DOHH2 (cell line): ENCODE results near the gene RASL10A.

Source experiments
- H3F3A ChIP-seq: fragments of 200-600 bp; sonication (generic), shearing (Covaris generic); 2 replicates; pipeline ENCODE4 v1.6.0; 2016; ENCODE audit warnings: antibody characterized with exemption, mild to moderate bottlenecking; ENCODE audit not compliant: control insufficient read depth, insufficient read depth
- H3K27ac ChIP-seq: fragments of 200-600 bp; sonication (generic); 2 replicates; pipeline ENCODE4 v1.5.1; 2014; ENCODE audit warnings: low read depth, mild to moderate bottlenecking, low read length, moderate library complexity
- H3K27me3 ChIP-seq: fragments of 200-600 bp; sonication (generic); 2 replicates; pipeline ENCODE4 v1.6.1; 2014; ENCODE audit warnings: mild to moderate bottlenecking, low read length, mixed read lengths; ENCODE audit not compliant: control insufficient read depth
- H3K36me3 ChIP-seq: fragments of 200-600 bp; sonication (generic); 2 replicates; pipeline ENCODE4 v1.6.1; 2014; ENCODE audit warnings: mild to moderate bottlenecking, low read length, moderate library complexity, mixed read lengths; ENCODE audit not compliant: control insufficient read depth
- H3K4me1 ChIP-seq: fragments of 200-600 bp; sonication (generic); 2 replicates; pipeline ENCODE4 v1.6.1; 2014; ENCODE audit warnings: mild to moderate bottlenecking, low read length, mixed read lengths; ENCODE audit not compliant: control insufficient read depth
- H3K4me2 ChIP-seq: fragments of 200-600 bp; sonication (generic); 2 replicates; pipeline ENCODE4 v1.6.0; 2014; ENCODE audit warnings: mild to moderate bottlenecking, low read length, moderate library complexity
- H3K4me3 ChIP-seq: fragments of 200-600 bp; sonication (generic); 2 replicates; pipeline ENCODE4 v1.5.1; 2014; ENCODE audit warnings: mild to moderate bottlenecking, low read length, mixed read lengths
- H3K79me2 ChIP-seq: fragments of 200-600 bp; sonication (generic); 2 replicates; pipeline ENCODE4 v1.6.1; 2014; ENCODE audit warnings: mild to moderate bottlenecking, low read length, mixed read lengths; ENCODE audit not compliant: control insufficient read depth
- H3K9me2 ChIP-seq: fragments of 200-600 bp; sonication (generic); replicated peaks from 2 replicates; pipeline ENCODE4 v1.6.1; 2014; ENCODE audit warnings: mild to moderate bottlenecking, low read length, mixed read lengths; ENCODE audit not compliant: control insufficient read depth
- H3K9me3 ChIP-seq: fragments of 200-600 bp; sonication (generic); 2 replicates; pipeline ENCODE4 v1.6.1; 2014; ENCODE audit warnings: antibody characterized with exemption, low read length, mixed read lengths; ENCODE audit not compliant: control insufficient read depth, insufficient read depth
- H4K20me1 ChIP-seq: fragments of 200-600 bp; sonication (generic); 2 replicates; pipeline ENCODE4 v1.6.0; 2014; ENCODE audit warnings: low read depth, mild to moderate bottlenecking, antibody characterized with exemption, low read length, moderate library complexity; ENCODE audit not compliant: control insufficient read depth, insufficient read depth
- EZH2phosphoT487 ChIP-seq: fragments of 200-600 bp; sonication (generic); IDR thresholded peaks from 2 replicates; pipeline ENCODE4 v1.6.1; 2017; ENCODE audit warnings: borderline replicate concordance, mild to moderate bottlenecking, antibody characterized with exemption, low read length, moderate library complexity, mixed read lengths
- TF ChIP-seq, protein P1 (sequence below): fragments of 200-600 bp; sonication (generic); IDR thresholded peaks from one replicate; pipeline ENCODE4 v1.5.1; 2014; ENCODE audit warnings: antibody characterized with exemption, mild to moderate bottlenecking, low read depth, low read length; ENCODE audit not compliant: poor library complexity, severe bottlenecking

Gene RASL10A

GRCh38 chr22:29308791-29309262 lies 6.7 kb downstream of the RASL10A start:
- no peak overlapping the region for H3K4me2 ChIP-seq

DNA sequence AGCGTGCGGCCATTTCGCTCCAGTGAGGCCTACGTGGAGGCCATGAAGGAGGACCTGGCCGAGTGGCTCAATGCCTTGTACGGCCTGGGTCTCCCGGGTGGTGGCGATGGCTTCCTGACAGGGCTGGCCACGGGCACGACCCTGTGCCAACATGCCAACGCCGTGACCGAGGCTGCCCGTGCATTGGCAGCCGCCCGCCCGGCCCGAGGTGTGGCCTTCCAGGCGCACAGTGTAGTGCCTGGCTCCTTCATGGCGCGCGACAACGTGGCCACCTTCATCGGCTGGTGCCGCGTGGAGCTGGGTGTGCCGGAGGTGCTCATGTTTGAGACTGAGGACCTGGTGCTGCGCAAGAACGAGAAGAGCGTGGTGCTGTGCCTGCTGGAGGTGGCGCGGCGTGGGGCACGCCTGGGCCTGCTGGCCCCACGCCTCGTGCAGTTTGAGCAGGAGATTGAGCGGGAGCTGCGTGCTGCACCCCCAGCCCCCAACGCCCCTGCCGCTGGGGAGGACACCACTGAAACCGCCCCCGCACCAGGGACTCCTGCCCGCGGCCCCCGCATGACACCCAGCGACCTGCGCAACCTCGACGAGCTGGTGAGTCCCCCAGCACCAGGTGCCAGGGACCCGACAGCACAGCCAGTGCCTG lies 7.2 kb downstream of the RASL10A start:
- no peaks in the 10 kb centered on the region for H3K79me2 ChIP-seq
- no peaks in the 10 kb centered on the region for H3K36me3 ChIP-seq
- H3K9me3 ChIP-seq = no peaks in the 10 kb centered on the region
- H3F3A ChIP-seq = no peaks in the 10 kb centered on the region
- TF ChIP-seq, protein P1, sequence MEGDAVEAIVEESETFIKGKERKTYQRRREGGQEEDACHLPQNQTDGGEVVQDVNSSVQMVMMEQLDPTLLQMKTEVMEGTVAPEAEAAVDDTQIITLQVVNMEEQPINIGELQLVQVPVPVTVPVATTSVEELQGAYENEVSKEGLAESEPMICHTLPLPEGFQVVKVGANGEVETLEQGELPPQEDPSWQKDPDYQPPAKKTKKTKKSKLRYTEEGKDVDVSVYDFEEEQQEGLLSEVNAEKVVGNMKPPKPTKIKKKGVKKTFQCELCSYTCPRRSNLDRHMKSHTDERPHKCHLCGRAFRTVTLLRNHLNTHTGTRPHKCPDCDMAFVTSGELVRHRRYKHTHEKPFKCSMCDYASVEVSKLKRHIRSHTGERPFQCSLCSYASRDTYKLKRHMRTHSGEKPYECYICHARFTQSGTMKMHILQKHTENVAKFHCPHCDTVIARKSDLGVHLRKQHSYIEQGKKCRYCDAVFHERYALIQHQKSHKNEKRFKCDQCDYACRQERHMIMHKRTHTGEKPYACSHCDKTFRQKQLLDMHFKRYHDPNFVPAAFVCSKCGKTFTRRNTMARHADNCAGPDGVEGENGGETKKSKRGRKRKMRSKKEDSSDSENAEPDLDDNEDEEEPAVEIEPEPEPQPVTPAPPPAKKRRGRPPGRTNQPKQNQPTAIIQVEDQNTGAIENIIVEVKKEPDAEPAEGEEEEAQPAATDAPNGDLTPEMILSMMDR = no peak
- TF ChIP-seq EZH2phosphoT487 = no peak
- H4K20me1 ChIP-seq = peaks cover 3% of the 10 kb centered on the region; the same call in 1 of the 2 replicates
- peaks cover 10% of the 10 kb centered on the region for H3K27me3 ChIP-seq
- H3K4me3 ChIP-seq = no peak overlapping the region
- no peak overlapping the region for H3K4me2 ChIP-seq
- H3K4me1 ChIP-seq = peaks cover 27% of the 10 kb centered on the region
- no peaks in the 10 kb centered on the region for H3K9me2 ChIP-seq
- H3K27ac ChIP-seq = no peak overlapping the region

More at GRCh38 chr22:29308791-29309262, 6.7 kb downstream of the RASL10A start:
- Histone ChIP-seq H3K4me1 (peaks cover 21% of the 10 kb centered on the region), H4K20me1 (peaks cover 3% of the 10 kb centered on the region; the same call in 1 of the 2 replicates), H3K4me3 (no peak overlapping the region), H3F3A (no peaks in the 10 kb centered on the region), H3K9me3 (no peaks in the 10 kb centered on the region), H3K9me2 (no peaks in the 10 kb centered on the region), H3K79me2 (no peaks in the 10 kb centered on the region), H3K36me3 (no peaks in the 10 kb centered on the region), H3K27ac (no peak overlapping the region), H3K27me3 (peaks cover 10% of the 10 kb centered on the region)
- TF ChIP-seq EZH2phosphoT487 = no peak
- TF ChIP-seq, protein P1 = no peak

- H3F3A ChIP-seq = no peaks in the 10 kb centered on the region
- H3K4me1 ChIP-seq = peaks cover 31% of the 10 kb centered on the region
- no peak for TF ChIP-seq EZH2phosphoT487
- TF ChIP-seq, protein P1 = no peak
- H4K20me1 ChIP-seq = peaks cover 3% of the 10 kb centered on the region; the same call in 1 of the 2 replicates
- no peaks in the 10 kb centered on the region for H3K9me3 ChIP-seq
- H3K27ac ChIP-seq = no peak overlapping the region
- no peak overlapping the region for H3K4me3 ChIP-seq
- no peaks in the 10 kb centered on the region for H3K9me2 ChIP-seq
- H3K79me2 ChIP-seq = no peaks in the 10 kb centered on the region
- H3K27me3 ChIP-seq = peaks cover 10% of the 10 kb centered on the region
- H3K4me2 ChIP-seq = no peak overlapping the region
- no peaks in the 10 kb centered on the region for H3K36me3 ChIP-seq
These were observed 7.8 kb downstream of the RASL10A start for GRCh38 chr22:29307596-29308147.
